GM12801 (cell line): ENCODE measurements around the gene TMEM236.

Source experiments
- CTCF ChIP-seq: IDR thresholded peaks from one replicate; pipeline ENCODE4 v1.5.1; 2011; ENCODE audit warnings: control low read depth; ENCODE audit not compliant: insufficient read length; ENCODE audit errors: extremely low read depth

The TMEM236 gene

GRCh38 chr10:17765602-17766001 lies 13.6 kb downstream of the TMEM236 start:
- TF ChIP-seq CTCF, result no peak

GRCh38 chr10:17766731-17767130 lies 14.7 kb downstream of the TMEM236 start:
- TF ChIP-seq CTCF, result no peak

GRCh38 chr10:17768496-17768895 lies 16.5 kb downstream of the TMEM236 start:
- TF ChIP-seq CTCF, result no peak

- TF ChIP-seq CTCF, result no peak
Measured at GRCh38 chr10:17768957-17769356, 17.0 kb downstream of the TMEM236 start.

GRCh38 chr10:17771017-17771416 lies 19.0 kb downstream of the TMEM236 start:
- no peak for TF ChIP-seq CTCF

GRCh38 chr10:17779784-17780183 lies 27.8 kb downstream of the TMEM236 start:
- no peak for TF ChIP-seq CTCF

- TF ChIP-seq CTCF, result no peak
Measured at GRCh38 chr10:17780727-17781126, 28.7 kb downstream of the TMEM236 start.

GRCh38 chr10:17781856-17782255 lies 29.9 kb downstream of the TMEM236 start:
- no peak for TF ChIP-seq CTCF
